IMR-90 (cell line): ENCODE results near the gene SLC25A19. TPM values are rescaled to one million over a fixed set of nuclear protein-coding genes. Genes with fewer than 3 reads are reported as not detected.

Source experiments
- ATAC-seq: fragments of 200-7000 bp; cut with Tn5 transposase; 2 replicates; pipeline ENCODE4 v1.9.1; 2020; ENCODE audit warnings: low read depth, mild to moderate bottlenecking, moderate library complexity
- BruUV-seq: library from RNA; stranded (reverse); fragments of 400-500 nt; replicated peaks from 2 replicates; lab custom pipeline; 2021; lab: Mats Ljungman, UMichigan
- CTCF ChIA-PET: fragments of 300-600 bp; formaldehyde crosslinking; extraction: SDS; loops from one replicate; lab custom pipeline; 2021; ENCODE audit warnings: antibody characterized with exemption; lab: Yijun Ruan, JAX
- POLR2A ChIA-PET: fragments of 300-600 bp; sonication (Branson Sonifier 250); formaldehyde crosslinking; loops from one replicate; lab custom pipeline; 2022; ENCODE audit warnings: antibody characterized with exemption; ENCODE audit not compliant: unreplicated experiment; lab: Charles Lee
- DNase-seq: peaks from one replicate; pipeline ENCODE4 v3.0.0; 2013
- H2AFZ ChIP-seq: replicated peaks from 2 replicates; pipeline ENCODE3; 2013; ENCODE audit warnings: low read length, mild to moderate bottlenecking; ENCODE audit not compliant: poor library complexity
- H2AK5ac ChIP-seq: 2 replicates; pipeline ENCODE4 v1.6.1; 2013; ENCODE audit warnings: low read depth, low read length, inconsistent platforms
- H2AK9ac ChIP-seq: replicated peaks from 2 replicates; pipeline ENCODE3; 2013; ENCODE audit warnings: mild to moderate bottlenecking, low read depth, low read length, moderate library complexity; ENCODE audit not compliant: poor library complexity
- H2BK120ac ChIP-seq: 2 replicates; pipeline ENCODE4 v1.6.1; 2013; ENCODE audit warnings: low read depth, low read length, inconsistent platforms
- H2BK15ac ChIP-seq: 3 replicates; pipeline ENCODE4 v1.6.1; 2013; ENCODE audit warnings: low read depth, low read length, inconsistent platforms
- H2BK20ac ChIP-seq: 2 replicates; pipeline ENCODE4 v1.6.1; 2013; ENCODE audit warnings: low read depth, mild to moderate bottlenecking, inconsistent platforms, low read length, moderate library complexity
- H2BK5ac ChIP-seq: 2 replicates; pipeline ENCODE4 v1.6.1; 2013; ENCODE audit warnings: mild to moderate bottlenecking, low read depth, low read length, inconsistent platforms; ENCODE audit not compliant: poor library complexity, severe bottlenecking
- H3K14ac ChIP-seq: replicated peaks from 2 replicates; pipeline ENCODE4 v1.6.1; 2013; ENCODE audit warnings: low read depth, low read length, inconsistent platforms
- H3K18ac ChIP-seq: 2 replicates; pipeline ENCODE4 v1.6.1; 2013; ENCODE audit warnings: low read depth, low read length, control low read depth
- H3K23ac ChIP-seq: 2 replicates; pipeline ENCODE4 v1.6.1; 2013; ENCODE audit warnings: low read depth, low read length, inconsistent platforms
- H3K27ac ChIP-seq: 2 replicates; pipeline ENCODE4 v1.5.1; 2013; ENCODE audit warnings: mild to moderate bottlenecking, control low read depth, low read length; ENCODE audit not compliant: insufficient read depth
- H3K27me3 ChIP-seq: 2 replicates; pipeline ENCODE4 v1.6.1; 2013; ENCODE audit warnings: low read length; ENCODE audit not compliant: control insufficient read depth, insufficient read depth
- H3K36me3 ChIP-seq: 2 replicates; pipeline ENCODE4 v1.6.1; 2013; ENCODE audit warnings: low read length, mixed read lengths; ENCODE audit not compliant: control insufficient read depth, insufficient read depth
- H3K4ac ChIP-seq: 2 replicates; pipeline ENCODE4 v1.6.1; 2013; ENCODE audit warnings: low read depth, low read length, inconsistent platforms
- H3K4me1 ChIP-seq: 2 replicates; pipeline ENCODE4 v1.6.1; 2013; ENCODE audit warnings: low read length, mixed read lengths; ENCODE audit not compliant: control insufficient read depth, insufficient read depth
- H3K4me2 ChIP-seq: 2 replicates; pipeline ENCODE4 v1.6.1; 2013; ENCODE audit warnings: low read depth, mild to moderate bottlenecking, control low read depth, low read length, moderate library complexity
- H3K4me3 ChIP-seq: 2 replicates; pipeline ENCODE4 v1.5.1; 2013; ENCODE audit warnings: low read depth, mild to moderate bottlenecking, control low read depth, low read length, moderate library complexity; ENCODE audit not compliant: insufficient read depth
- H3K56ac ChIP-seq: 2 replicates; pipeline ENCODE4 v1.6.1; 2013; ENCODE audit warnings: low read length, inconsistent platforms; ENCODE audit not compliant: insufficient read depth; ENCODE audit errors: extremely low read depth
- H3K79me1 ChIP-seq, 2 experiments: 2 replicates each; pipeline ENCODE4 v1.6.1; 2013; ENCODE audit warnings: low read length in 2 of 2, inconsistent platforms in 1 of 2, low read depth in 1 of 2
- H3K9ac ChIP-seq: 2 replicates; pipeline ENCODE4 v1.6.1; 2013; ENCODE audit warnings: low read depth, low read length, control low read depth
- H3K9me1 ChIP-seq: 2 replicates; pipeline ENCODE4 v1.6.1; 2013; ENCODE audit warnings: low read length, inconsistent platforms; ENCODE audit not compliant: insufficient read depth
- H3K9me3 ChIP-seq: 2 replicates; pipeline ENCODE4 v1.6.1; 2013; ENCODE audit warnings: low read length; ENCODE audit not compliant: control insufficient read depth, insufficient read depth
- H4K20me1 ChIP-seq: 2 replicates; pipeline ENCODE4 v1.6.1; 2013; ENCODE audit warnings: low read length, inconsistent platforms; ENCODE audit not compliant: insufficient read depth
- H4K5ac ChIP-seq: 2 replicates; pipeline ENCODE4 v1.6.1; 2013; ENCODE audit warnings: mild to moderate bottlenecking, low read depth, low read length, control low read depth
- H4K8ac ChIP-seq, 2 experiments: 2 replicates each; pipeline ENCODE4 v1.6.1; 2013; ENCODE audit warnings: low read depth in 2 of 2, low read length in 2 of 2, control low read depth in 1 of 2, inconsistent platforms in 1 of 2
- H4K91ac ChIP-seq: 2 replicates; pipeline ENCODE4 v1.6.1; 2013; ENCODE audit warnings: low read depth, low read length, inconsistent platforms; ENCODE audit not compliant: insufficient read depth
- CEBPB ChIP-seq: IDR thresholded peaks from 2 replicates; pipeline ENCODE4 v1.6.1; 2012; ENCODE audit warnings: low read depth, low read length, improper control_type of control experiment
- CHD1 ChIP-seq: IDR thresholded peaks from 2 replicates; pipeline ENCODE4 v1.6.1; 2012; ENCODE audit warnings: low read depth, low read length, improper control_type of control experiment
- CTCF ChIP-seq: conservative IDR thresholded peaks from 2 replicates; pipeline ENCODE4 v1.5.1; 2012; ENCODE audit warnings: mild to moderate bottlenecking, low read depth, low read length, improper control_type of control experiment
- ELK1 ChIP-seq: fragments of 150-350 bp; IDR thresholded peaks from 2 replicates; pipeline ENCODE4 v1.6.1; 2016; ENCODE audit warnings: low read depth, mild to moderate bottlenecking, low read length, moderate library complexity, borderline replicate concordance
- FOS ChIP-seq: fragments of 150-350 bp; IDR thresholded peaks from 2 replicates; pipeline ENCODE4 v1.6.1; 2016; ENCODE audit warnings: low read depth, low read length
- MAZ ChIP-seq: IDR thresholded peaks from 2 replicates; pipeline ENCODE4 v1.6.1; 2012; ENCODE audit warnings: low read depth, mild to moderate bottlenecking, low read length, improper control_type of control experiment, moderate library complexity, borderline replicate concordance
- NFE2L2 ChIP-seq: fragments of 150-350 bp; IDR thresholded peaks from 2 replicates; pipeline ENCODE4 v1.6.1; 2016; ENCODE audit warnings: low read depth, mild to moderate bottlenecking, low read length
- POLR2A ChIP-seq: IDR thresholded peaks from 2 replicates; pipeline ENCODE4 v1.6.1; 2012; ENCODE audit warnings: mild to moderate bottlenecking, low read depth, low read length
- RAD21 ChIP-seq: IDR thresholded peaks from 2 replicates; pipeline ENCODE4 v1.6.1; 2012; ENCODE audit warnings: low read length, improper control_type of control experiment
- RCOR1 ChIP-seq: IDR thresholded peaks from 2 replicates; pipeline ENCODE4 v1.6.1; 2012; ENCODE audit warnings: mild to moderate bottlenecking, low read length, improper control_type of control experiment; ENCODE audit not compliant: insufficient replicate concordance
- RFX5 ChIP-seq: IDR thresholded peaks from 2 replicates; pipeline ENCODE4 v1.8.0; 2012; ENCODE audit warnings: low read depth, mild to moderate bottlenecking, low read length, moderate library complexity
- SMC3 ChIP-seq: fragments of 150-350 bp; IDR thresholded peaks from 2 replicates; pipeline ENCODE4 v1.6.1; 2016; ENCODE audit warnings: low read depth, mild to moderate bottlenecking, antibody characterized with exemption, low read length, moderate library complexity
- USF2 ChIP-seq: fragments of 150-350 bp; IDR thresholded peaks from 2 replicates; pipeline ENCODE4 v1.6.1; 2017; ENCODE audit warnings: mild to moderate bottlenecking, antibody characterized with exemption, low read length, low read depth
- WGBS, 2 experiments: methylation state at CpG; one replicate each; pipeline versions ENCODE4 v1.1.5 to v1.1.7; 2013; ENCODE audit warnings: missing lambda C conversion rate in 2 of 2; ENCODE audit not compliant: insufficient read length in 1 of 2; ENCODE audit errors: extremely low coverage in 2 of 2; 5-methylcytosine and 5-hydroxymethylcytosine counted together
- dilution Hi-C: fragments of 300-500 bp; cut with HindIII; formaldehyde crosslinking; loops from one replicate; pipeline ENCODE4 v1.14.3; 2018; ENCODE audit warnings: low sequenced_read_pairs; ENCODE audit not compliant: unreplicated experiment
- in situ Hi-C: fragments of 300-500 bp; cut with MboI; formaldehyde crosslinking; loops from 3 replicates; pipeline ENCODE4 v1.14.3; 2019; ENCODE audit warnings: low sequenced_read_pairs, inconsistent platforms, mixed read lengths
- intact Hi-C: fragments of 100-400 bp; cut with micrococcal nuclease; formaldehyde crosslinking; loops from 2 replicates; pipeline ENCODE4 v1.10.0; 2022
- polyA plus RNA-seq, 3 experiments: library from polyadenylated mRNA; depleted of rRNA; stranded (reverse); fragments of >200 nt; gene quantifications; 2 replicates each; pipeline ENCODE4 v1.2.3, GENCODE V29; 2012; ENCODE audit warnings: low replicate concordance in 1 of 3
- total RNA-seq: library from RNA; depleted of rRNA; stranded (reverse); fragments of >200 nt; gene quantifications from 2 replicates; pipeline ENCODE4 v1.2.3, GENCODE V29; 2012

SLC25A19 gene
- total and polyA plus RNA-seq, 2 of the 4 experiments (the other 2 are of a cell fraction): 9.1 to 9.2 TPM

GRCh38 chr17:75271955-75272847 is 17.0 kb downstream of the SLC25A19 start:
- H2BK15ac ChIP-seq: no peak overlapping the region
- peak overlapping the region; percentile 18; the same call in 1 of the 2 replicates for H3K9ac ChIP-seq
- H2BK120ac ChIP-seq: no peak overlapping the region
- POLR2A ChIA-PET: no interaction called here
- no peaks in the 10 kb centered on the region for H3K36me3 ChIP-seq
- no peaks in the 10 kb centered on the region; the same call in none of the 2 replicates for H4K20me1 ChIP-seq
- dilution Hi-C loops: no loop called here
- peaks cover 4 to 11% of the 10 kb centered on the region in 2 experiments; a peak in 3 of 4 replicates for H3K79me1 ChIP-seq
- H3K4me1 ChIP-seq: peaks cover 15% of the 10 kb centered on the region
- no peak overlapping the region; the same call in 1 of the 2 replicates for H3K27ac ChIP-seq
- H3K23ac ChIP-seq: 0 out of 2 replicates have a peak overlapping the region, but pooled peaks have one; percentile 2
- H4K5ac ChIP-seq: no peak overlapping the region
- H3K4ac ChIP-seq: no peak overlapping the region
- 0 out of 2 replicates have a peak, but pooled peaks cover 9% of the 10 kb centered on the region for H3K9me1 ChIP-seq
- no peak overlapping the region for H2AK5ac ChIP-seq
- no peak overlapping the region for H2BK20ac ChIP-seq
- H2BK5ac ChIP-seq: no peak overlapping the region
- H4K91ac ChIP-seq: no peak overlapping the region
- peak overlapping the region; percentile 98 for H3K4me2 ChIP-seq
- no peaks in the 10 kb centered on the region for H3K9me3 ChIP-seq
- no peaks in the 10 kb centered on the region for H3K27me3 ChIP-seq
- no TSS peak for BruUV-seq
- no peak overlapping the region for H3K56ac ChIP-seq
- peak overlapping the region; percentile 97 for H2AFZ ChIP-seq
- H2AK9ac ChIP-seq: peak overlapping the region; percentile 89
- ATAC-seq (no peak), DNase-seq (peak; percentile 65)
- no peak overlapping the region for H3K18ac ChIP-seq
- 100% methylated on average over 2 of the region's 24 CpGs; no CpG with 5 or more reads in 1 of the 2 experiments for WGBS, 2 experiments
- H3K4me3 ChIP-seq: peak overlapping the region; percentile 81
- H3K14ac ChIP-seq: no peak overlapping the region
- in situ Hi-C loops: no loop called here
- H4K8ac ChIP-seq: no peak overlapping the region
- CTCF ChIA-PET: interaction anchor here (3.2 kb wide), 1 partner anchor 11 kb away, joined by 18 read pairs; the partner anchor contains the start of genes GGA3 and MRPS7
- intact Hi-C loops: loop anchor here (2.0 to 10.0 kb wide), 2 partner anchors 133 to 243 kb away; partner anchors contain the start of genes CASKIN2, GRB2 and TSEN54
- TF ChIP-seq NFE2L2 (no peak), RAD21 (no peak), RFX5 (no peak), ELK1 (no peak), MAZ (no peak), CHD1 (no peak), USF2 (no peak), CEBPB (no peak), CTCF (no peak), SMC3 (no peak), POLR2A (no peak), RCOR1 (no peak), FOS (no peak)
